Vagina (tissue), 2 donors: ENCODE data around the gene ATP5F1E.

Experiments
- POLR2A ChIP-seq, 2 donors: fragments of 450-650 bp; IDR thresholded peaks; one replicate each; pipeline ENCODE4 v1.6.1; 2017; ENCODE audit warnings: antibody characterized with exemption in 2 of 2, mild to moderate bottlenecking in 2 of 2, moderate library complexity in 2 of 2
- TF ChIP-seq, protein P1 (sequence below), 3 experiments: fragments of 450-650 bp in 2 of 3; fragments of 200-600 bp in 1 of 3; sonication (generic) in 1 of 3; IDR thresholded peaks; one replicate each; pipeline ENCODE4 v1.5.1; 2017 to 2019; ENCODE audit warnings: antibody characterized with exemption in 3 of 3, mild to moderate bottlenecking in 2 of 3, moderate library complexity in 2 of 3

DNA sequence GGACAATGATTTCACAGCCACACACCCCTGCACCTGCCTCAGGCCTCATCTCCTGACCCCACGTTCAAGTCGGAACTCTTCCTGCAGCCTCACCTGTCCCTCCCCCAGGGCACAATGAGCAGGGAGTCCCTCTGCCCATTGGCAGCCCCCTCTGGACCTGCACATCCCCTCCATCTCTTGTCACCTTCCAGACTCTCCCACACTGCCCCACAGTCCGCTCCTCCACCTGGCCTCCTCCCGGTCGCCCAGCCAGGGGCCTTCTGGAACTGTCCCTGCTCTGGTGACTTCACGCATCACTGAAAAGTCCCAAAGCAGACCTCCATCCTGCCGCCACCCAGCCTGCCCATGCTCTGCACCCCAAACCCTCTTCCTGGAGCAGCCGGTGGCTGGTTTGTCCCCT, 29.7 kb downstream of the ATP5F1E start:
- TF ChIP-seq, protein P1, sequence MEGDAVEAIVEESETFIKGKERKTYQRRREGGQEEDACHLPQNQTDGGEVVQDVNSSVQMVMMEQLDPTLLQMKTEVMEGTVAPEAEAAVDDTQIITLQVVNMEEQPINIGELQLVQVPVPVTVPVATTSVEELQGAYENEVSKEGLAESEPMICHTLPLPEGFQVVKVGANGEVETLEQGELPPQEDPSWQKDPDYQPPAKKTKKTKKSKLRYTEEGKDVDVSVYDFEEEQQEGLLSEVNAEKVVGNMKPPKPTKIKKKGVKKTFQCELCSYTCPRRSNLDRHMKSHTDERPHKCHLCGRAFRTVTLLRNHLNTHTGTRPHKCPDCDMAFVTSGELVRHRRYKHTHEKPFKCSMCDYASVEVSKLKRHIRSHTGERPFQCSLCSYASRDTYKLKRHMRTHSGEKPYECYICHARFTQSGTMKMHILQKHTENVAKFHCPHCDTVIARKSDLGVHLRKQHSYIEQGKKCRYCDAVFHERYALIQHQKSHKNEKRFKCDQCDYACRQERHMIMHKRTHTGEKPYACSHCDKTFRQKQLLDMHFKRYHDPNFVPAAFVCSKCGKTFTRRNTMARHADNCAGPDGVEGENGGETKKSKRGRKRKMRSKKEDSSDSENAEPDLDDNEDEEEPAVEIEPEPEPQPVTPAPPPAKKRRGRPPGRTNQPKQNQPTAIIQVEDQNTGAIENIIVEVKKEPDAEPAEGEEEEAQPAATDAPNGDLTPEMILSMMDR (IDR thresholded peaks at IDR 0.05) = no peak
- no peak for TF ChIP-seq POLR2A (IDR thresholded peaks at IDR 0.05)
